ENCODE measurements around the gene RTKN2.
"Not testable (repeated sequence)": the region's sequence is repeated elsewhere in the genome, so short reads cannot be mapped to it uniquely, and the experiment has no call there.

Gene RTKN2

GRCh38 chr10:62303922-62304321 lies 35.3 kb upstream of the RTKN2 start:
- Histone ChIP-seq H3K9ac (ENCODE audit: insufficient read length, low read depth) (no peak overlapping the region), H3K4me3 (ENCODE audit: insufficient read length, low read depth) (no peak overlapping the region)
- DNase-seq (ENCODE audit: low read depth, low spot score), result no peak

GRCh38 chr10:62302760-62303159 lies 34.1 kb upstream of the RTKN2 start:
- no peak overlapping the region for H3K9ac ChIP-seq (ENCODE audit: insufficient read length, low read depth)
- no peak for TF ChIP-seq ZNF274 (IDR thresholded peaks at IDR 0.05; ENCODE audit: low read depth, low read length)
- TF ChIP-seq SUZ12 (IDR thresholded peaks at IDR 0.05; ENCODE audit: extremely low read depth, insufficient read depth, insufficient read length), result no peak
- no peak for TF ChIP-seq YY1 (IDR thresholded peaks at IDR 0.05; ENCODE audit: insufficient read depth, insufficient read length)
- no peak for DNase-seq (ENCODE audit: low read depth, low spot score)

More at GRCh38 chr10:62303922-62304321, 35.3 kb upstream of the RTKN2 start:
- no peaks in the 10 kb centered on the region for H3K27me3 ChIP-seq (ENCODE audit: insufficient read depth, insufficient read length)
- no peaks in the 10 kb centered on the region for H3K4me1 ChIP-seq (ENCODE audit: insufficient read depth, insufficient read length)
- no peaks in the 10 kb centered on the region for H3K36me3 ChIP-seq (ENCODE audit: insufficient read depth, insufficient read length, low read length)
- TF ChIP-seq YY1 (IDR thresholded peaks at IDR 0.05; ENCODE audit: insufficient read depth, insufficient read length) (no peak), SUZ12 (IDR thresholded peaks at IDR 0.05; ENCODE audit: extremely low read depth, insufficient read depth, insufficient read length) (no peak), ZNF274 (IDR thresholded peaks at IDR 0.05; ENCODE audit: low read depth, low read length) (no peak)
- no peaks in the 10 kb centered on the region for H3K9me3 ChIP-seq (ENCODE audit: insufficient read depth, low read length)

GRCh38 chr10:62297857-62298256 lies 29.2 kb upstream of the RTKN2 start:
- TF ChIP-seq ZNF274 (IDR thresholded peaks at IDR 0.05; ENCODE audit: low read depth, low read length) (no peak), SUZ12 (IDR thresholded peaks at IDR 0.05; ENCODE audit: extremely low read depth, insufficient read depth, insufficient read length) (no peak), YY1 (IDR thresholded peaks at IDR 0.05; ENCODE audit: insufficient read depth, insufficient read length) (no peak)
- Histone ChIP-seq H3K4me3 (ENCODE audit: insufficient read length, low read depth) (no peak overlapping the region), H3K27me3 (ENCODE audit: insufficient read depth, insufficient read length) (no peaks in the 10 kb centered on the region), H3K36me3 (ENCODE audit: insufficient read depth, insufficient read length, low read length) (no peaks in the 10 kb centered on the region), H3K9me3 (ENCODE audit: insufficient read depth, low read length) (no peaks in the 10 kb centered on the region), H3K4me1 (ENCODE audit: insufficient read depth, insufficient read length) (no peaks in the 10 kb centered on the region), H3K9ac (ENCODE audit: insufficient read length, low read depth) (no peak overlapping the region)
- no peak for DNase-seq (ENCODE audit: low read depth, low spot score)

More at GRCh38 chr10:62302760-62303159, 34.1 kb upstream of the RTKN2 start:
- Histone ChIP-seq H3K4me3 (ENCODE audit: insufficient read length, low read depth) (no peak overlapping the region), H3K9me3 (ENCODE audit: insufficient read depth, low read length) (no peaks in the 10 kb centered on the region), H3K27me3 (ENCODE audit: insufficient read depth, insufficient read length) (no peaks in the 10 kb centered on the region), H3K36me3 (ENCODE audit: insufficient read depth, insufficient read length, low read length) (no peaks in the 10 kb centered on the region), H3K4me1 (ENCODE audit: insufficient read depth, insufficient read length) (no peaks in the 10 kb centered on the region)

- Histone ChIP-seq H3K9ac (ENCODE audit: insufficient read length, low read depth) (no peak overlapping the region), H3K9me3 (ENCODE audit: insufficient read depth, low read length) (no peaks in the 10 kb centered on the region), H3K4me3 (ENCODE audit: insufficient read length, low read depth) (no peak overlapping the region), H3K36me3 (ENCODE audit: insufficient read depth, insufficient read length, low read length) (no peaks in the 10 kb centered on the region), H3K4me1 (ENCODE audit: insufficient read depth, insufficient read length) (no peaks in the 10 kb centered on the region), H3K27me3 (ENCODE audit: insufficient read depth, insufficient read length) (no peaks in the 10 kb centered on the region)
- no peak for TF ChIP-seq SUZ12 (IDR thresholded peaks at IDR 0.05; ENCODE audit: extremely low read depth, insufficient read depth, insufficient read length)
- TF ChIP-seq YY1 (IDR thresholded peaks at IDR 0.05; ENCODE audit: insufficient read depth, insufficient read length), result no peak
- TF ChIP-seq ZNF274 (IDR thresholded peaks at IDR 0.05; ENCODE audit: low read depth, low read length), result no peak
- no peak for DNase-seq (ENCODE audit: low read depth, low spot score)
Measured at GRCh38 chr10:62284221-62284620, 15.6 kb upstream of the RTKN2 start.

GRCh38 chr10:62281348-62281747 lies 12.7 kb upstream of the RTKN2 start:
- H3K36me3 ChIP-seq (ENCODE audit: insufficient read depth, insufficient read length, low read length); H3K4me1 ChIP-seq (ENCODE audit: insufficient read depth, insufficient read length); H3K4me3 ChIP-seq (ENCODE audit: insufficient read length, low read depth); H3K27me3 ChIP-seq (ENCODE audit: insufficient read depth, insufficient read length); H3K9me3 ChIP-seq (ENCODE audit: insufficient read depth, low read length); DNase-seq (ENCODE audit: low read depth, low spot score); H3K9ac ChIP-seq (ENCODE audit: insufficient read length, low read depth): not testable (repeated sequence)

- H3K36me3 ChIP-seq (ENCODE audit: insufficient read depth, insufficient read length, low read length); DNase-seq (ENCODE audit: low read depth, low spot score); H3K9ac ChIP-seq (ENCODE audit: insufficient read length, low read depth); H3K9me3 ChIP-seq (ENCODE audit: insufficient read depth, low read length); H3K27me3 ChIP-seq (ENCODE audit: insufficient read depth, insufficient read length); H3K4me3 ChIP-seq (ENCODE audit: insufficient read length, low read depth); H3K4me1 ChIP-seq (ENCODE audit: insufficient read depth, insufficient read length): not testable (repeated sequence)
Measured at GRCh38 chr10:62280392-62280791, 11.7 kb upstream of the RTKN2 start.

GRCh38 chr10:62278441-62278910 lies 9.8 kb upstream of the RTKN2 start:
- H3K9ac ChIP-seq (ENCODE audit: insufficient read length, low read depth), result no peak overlapping the region
- no peak for DNase-seq (ENCODE audit: low read depth, low spot score)
- no peak overlapping the region for H3K4me3 ChIP-seq (ENCODE audit: insufficient read length, low read depth)
- H3K9me3 ChIP-seq (ENCODE audit: insufficient read depth, low read length), result no peaks in the 10 kb centered on the region
- no peaks in the 10 kb centered on the region for H3K36me3 ChIP-seq (ENCODE audit: insufficient read depth, insufficient read length, low read length)
- TF ChIP-seq ZNF274 (IDR thresholded peaks at IDR 0.05; ENCODE audit: low read depth, low read length) (no peak), YY1 (IDR thresholded peaks at IDR 0.05; ENCODE audit: insufficient read depth, insufficient read length) (no peak), SUZ12 (IDR thresholded peaks at IDR 0.05; ENCODE audit: extremely low read depth, insufficient read depth, insufficient read length) (no peak)
- H3K4me1 ChIP-seq (ENCODE audit: insufficient read depth, insufficient read length), result no peaks in the 10 kb centered on the region
- H3K27me3 ChIP-seq (ENCODE audit: insufficient read depth, insufficient read length), result no peaks in the 10 kb centered on the region

GRCh38 chr10:62277971-62278370 lies 9.3 kb upstream of the RTKN2 start:
- H3K4me3 ChIP-seq (ENCODE audit: insufficient read length, low read depth), result no peak overlapping the region
- no peaks in the 10 kb centered on the region for H3K4me1 ChIP-seq (ENCODE audit: insufficient read depth, insufficient read length)
- TF ChIP-seq ZNF274 (IDR thresholded peaks at IDR 0.05; ENCODE audit: low read depth, low read length), result no peak
- TF ChIP-seq SUZ12 (IDR thresholded peaks at IDR 0.05; ENCODE audit: extremely low read depth, insufficient read depth, insufficient read length), result no peak
- TF ChIP-seq YY1 (IDR thresholded peaks at IDR 0.05; ENCODE audit: insufficient read depth, insufficient read length), result no peak
- H3K27me3 ChIP-seq (ENCODE audit: insufficient read depth, insufficient read length), result no peaks in the 10 kb centered on the region
- no peaks in the 10 kb centered on the region for H3K9me3 ChIP-seq (ENCODE audit: insufficient read depth, low read length)
- H3K9ac ChIP-seq (ENCODE audit: insufficient read length, low read depth), result no peak overlapping the region
- no peaks in the 10 kb centered on the region for H3K36me3 ChIP-seq (ENCODE audit: insufficient read depth, insufficient read length, low read length)
- no peak for DNase-seq (ENCODE audit: low read depth, low spot score)
